HG03565 (cell line): ENCODE data around the gene IL36RN.
"Not testable (repeated sequence)": the region's sequence is repeated elsewhere in the genome, so short reads cannot be mapped to it uniquely, and the experiment has no call there.

Experiments
- ATAC-seq: cut with Tn5 transposase; IDR thresholded peaks from one replicate; pipeline ENCODE4 v1.9.1; 2021; ENCODE audit warnings: mild to moderate bottlenecking, moderate library complexity; ENCODE audit not compliant: unreplicated experiment

Gene IL36RN

GRCh38 chr2:113072584-113072983, 13.6 kb downstream of the IL36RN start:
- ATAC-seq, result no peak

DNA sequence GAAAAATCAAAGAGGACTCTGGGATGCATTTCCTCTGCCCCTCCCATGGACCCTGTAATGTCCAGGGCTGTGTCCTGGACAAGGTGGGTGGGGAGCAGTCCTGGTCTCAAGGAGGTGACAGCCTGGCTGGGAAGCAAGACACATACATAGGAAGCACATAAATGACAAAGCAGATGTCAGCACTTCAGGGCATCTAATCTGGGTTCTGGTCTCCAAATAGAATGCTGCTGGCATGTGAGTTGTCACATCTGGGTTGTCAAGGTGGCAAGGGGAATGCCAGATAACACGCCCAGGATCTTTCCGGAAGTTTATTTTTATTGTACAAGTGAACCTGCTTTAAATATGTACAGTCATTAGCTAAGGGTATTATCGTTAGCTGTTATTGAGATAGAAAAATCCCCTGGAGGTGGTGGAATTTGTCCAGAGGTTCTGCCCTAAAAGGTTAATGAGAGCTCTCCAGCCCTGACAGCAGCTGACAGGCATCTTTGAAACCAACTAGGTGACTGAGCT, 14.4 kb downstream of the IL36RN start:
- no peak for ATAC-seq

GRCh38 chr2:113075030-113075429, 16.0 kb downstream of the IL36RN start:
- no peak for ATAC-seq

GRCh38 chr2:113075600-113075999, 16.6 kb downstream of the IL36RN start:
- ATAC-seq, result no peak

- ATAC-seq, result no peak
Measured at GRCh38 chr2:113076954-113077669, 18.1 kb downstream of the IL36RN start.

- no peak for ATAC-seq
Measured at GRCh38 chr2:113077921-113078320, 18.9 kb downstream of the IL36RN start.

- no peak for ATAC-seq
Measured at GRCh38 chr2:113078350-113078839, 19.4 kb downstream of the IL36RN start.

- ATAC-seq, result no peak
Measured at GRCh38 chr2:113079131-113079530, 20.1 kb downstream of the IL36RN start.

DNA sequence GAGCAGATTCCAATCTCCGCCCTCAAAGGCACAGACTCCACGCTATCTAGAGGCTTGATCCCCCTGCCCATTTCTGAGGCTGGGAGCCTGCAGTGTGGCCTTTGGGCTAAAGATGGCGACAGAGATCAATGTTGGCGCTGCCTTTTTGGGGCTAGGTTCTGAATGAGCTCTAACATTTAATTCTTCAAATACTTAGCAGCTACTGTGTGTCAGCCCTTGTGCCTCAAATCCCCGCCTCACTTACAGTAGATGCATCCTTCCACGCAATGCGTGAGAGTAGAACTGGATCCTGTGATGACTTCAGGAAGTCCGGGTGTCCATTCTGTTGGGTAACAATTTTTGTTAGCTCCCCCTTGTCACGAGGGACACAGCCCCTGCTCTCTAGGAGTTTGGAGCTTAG, 21.1 kb downstream of the IL36RN start:
- ATAC-seq, result no peak

DNA sequence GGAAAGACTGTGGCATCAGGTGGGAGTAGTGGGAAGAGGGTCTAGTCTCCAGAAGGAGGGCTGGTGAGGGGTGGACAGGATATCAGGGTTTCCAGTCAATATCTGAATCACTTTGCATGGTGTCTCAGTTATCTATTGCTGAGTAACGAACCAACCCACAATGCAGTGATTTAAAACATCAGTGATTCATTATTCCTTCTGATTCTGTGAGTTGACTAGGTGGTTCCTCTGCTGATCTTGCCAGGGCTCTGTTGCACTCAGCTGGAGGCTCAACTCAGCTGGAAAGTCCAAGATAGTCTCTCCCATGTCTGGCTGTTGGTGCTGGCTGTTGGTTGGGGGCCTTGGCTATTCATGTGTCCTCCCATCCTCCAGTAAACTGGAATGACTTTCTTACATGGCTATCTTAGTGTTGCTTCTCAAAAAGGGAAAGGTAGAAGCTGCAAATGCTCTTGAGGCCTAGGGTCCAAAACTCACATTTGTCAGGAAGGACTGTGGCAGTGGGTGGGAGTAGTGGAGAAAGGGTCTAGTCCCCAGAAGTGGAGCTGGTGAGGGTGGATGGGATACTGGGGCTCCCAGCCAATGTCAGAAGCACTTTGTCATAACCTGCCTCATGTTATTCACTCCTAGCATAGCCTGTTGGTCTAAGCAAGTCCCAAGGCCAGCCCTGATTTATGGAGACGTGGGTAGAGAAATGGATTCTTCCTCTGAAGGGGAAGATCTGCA, 22.7 kb downstream of the IL36RN start:
- ATAC-seq, result no peak

DNA sequence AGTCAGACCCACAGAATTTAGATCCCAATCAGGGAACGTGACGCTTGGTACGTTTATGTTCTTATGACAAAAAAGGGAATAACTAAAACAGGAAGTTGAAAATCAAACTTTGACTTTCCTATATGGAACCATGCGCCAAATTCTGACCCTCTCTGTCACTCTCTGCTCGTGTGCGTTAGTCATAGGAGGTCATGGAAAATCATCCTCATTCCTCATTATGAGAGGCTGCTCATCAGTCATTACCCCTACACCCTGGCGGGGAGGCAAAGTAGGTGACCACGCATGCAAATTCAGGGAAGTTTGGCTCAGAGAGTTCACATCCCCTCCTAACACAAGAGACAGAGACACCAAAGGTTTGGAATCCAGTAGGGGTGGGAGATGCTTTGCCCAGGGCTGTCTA, 24.3 kb downstream of the IL36RN start:
- no peak for ATAC-seq

DNA sequence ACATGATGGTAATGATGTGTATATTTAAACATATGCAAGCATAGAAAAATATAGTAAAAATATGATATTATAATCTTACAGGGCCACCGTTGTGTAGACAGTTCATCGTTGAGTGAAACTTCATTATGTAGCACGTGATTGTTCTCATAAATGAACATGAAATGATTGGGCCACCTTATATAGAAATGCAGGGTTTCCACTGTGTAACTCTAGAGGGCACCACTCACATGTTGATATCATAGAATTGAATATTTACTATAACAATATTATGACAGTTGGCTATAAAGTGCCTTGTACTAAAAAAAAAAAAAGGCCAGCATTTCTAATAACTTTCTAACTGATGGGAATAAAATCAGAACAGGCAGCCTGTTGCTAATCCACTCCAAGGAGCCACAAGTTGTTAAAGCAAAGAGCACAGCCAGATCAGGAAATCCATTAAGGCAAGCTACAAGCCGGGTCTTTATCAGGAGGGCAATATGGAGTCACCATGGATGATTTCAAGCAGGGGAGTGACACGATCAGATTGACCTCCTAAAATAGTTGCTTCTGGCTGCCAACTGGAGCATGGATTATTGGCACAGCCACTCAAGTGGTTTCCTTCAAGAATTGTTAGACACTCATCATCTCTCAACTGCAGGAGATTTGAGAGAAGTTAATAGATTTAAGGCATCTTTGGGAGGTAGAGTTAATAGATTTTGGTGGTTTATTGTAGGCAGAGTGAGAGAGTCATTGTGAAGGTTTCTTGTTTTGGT, 25.4 kb downstream of the IL36RN start:
- ATAC-seq, result no peak

- no peak for ATAC-seq
Measured at GRCh38 chr2:113085542-113085941, 26.5 kb downstream of the IL36RN start.

DNA sequence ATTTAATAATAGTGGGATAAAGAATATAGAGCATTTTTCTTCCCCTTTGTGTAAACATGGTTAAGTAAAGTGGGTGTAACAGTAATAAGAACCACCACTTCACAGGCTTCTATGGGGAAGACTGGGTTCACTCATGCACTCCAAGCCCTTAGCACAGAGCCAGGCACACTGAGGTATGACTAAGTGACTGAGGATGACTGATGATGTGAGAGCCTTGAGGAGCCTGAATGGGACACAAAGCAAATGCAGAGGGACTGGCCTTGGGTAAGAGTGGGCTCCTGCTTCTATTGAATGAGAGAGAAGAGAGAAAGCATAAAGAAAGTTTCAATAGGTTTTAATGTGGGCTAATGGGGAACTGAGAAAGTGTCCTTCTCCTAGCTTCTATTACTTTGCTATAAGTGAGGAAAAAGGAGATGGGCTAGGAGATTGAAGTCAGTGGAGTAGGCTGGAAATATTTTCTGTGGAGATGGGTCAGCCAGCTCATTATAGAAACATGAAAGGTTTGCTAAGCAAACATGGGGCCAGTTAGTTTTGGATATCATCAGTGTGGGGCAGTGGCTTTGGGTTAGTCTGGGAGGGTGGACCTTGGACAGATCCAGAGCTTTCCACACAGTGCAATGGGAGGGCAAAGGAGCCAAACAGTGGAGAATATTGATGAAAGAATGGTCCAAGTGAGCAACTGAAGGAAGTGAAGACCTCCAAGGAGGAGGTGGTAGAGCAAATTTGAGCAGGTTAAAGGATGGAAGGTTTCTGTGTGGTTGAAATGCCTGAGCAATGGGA, 29.4 kb downstream of the IL36RN start:
- no peak for ATAC-seq

GRCh38 chr2:113089916-113090315, 30.9 kb downstream of the IL36RN start:
- no peak for ATAC-seq

GRCh38 chr2:113091231-113091896, 32.4 kb downstream of the IL36RN start:
- no peak for ATAC-seq

DNA sequence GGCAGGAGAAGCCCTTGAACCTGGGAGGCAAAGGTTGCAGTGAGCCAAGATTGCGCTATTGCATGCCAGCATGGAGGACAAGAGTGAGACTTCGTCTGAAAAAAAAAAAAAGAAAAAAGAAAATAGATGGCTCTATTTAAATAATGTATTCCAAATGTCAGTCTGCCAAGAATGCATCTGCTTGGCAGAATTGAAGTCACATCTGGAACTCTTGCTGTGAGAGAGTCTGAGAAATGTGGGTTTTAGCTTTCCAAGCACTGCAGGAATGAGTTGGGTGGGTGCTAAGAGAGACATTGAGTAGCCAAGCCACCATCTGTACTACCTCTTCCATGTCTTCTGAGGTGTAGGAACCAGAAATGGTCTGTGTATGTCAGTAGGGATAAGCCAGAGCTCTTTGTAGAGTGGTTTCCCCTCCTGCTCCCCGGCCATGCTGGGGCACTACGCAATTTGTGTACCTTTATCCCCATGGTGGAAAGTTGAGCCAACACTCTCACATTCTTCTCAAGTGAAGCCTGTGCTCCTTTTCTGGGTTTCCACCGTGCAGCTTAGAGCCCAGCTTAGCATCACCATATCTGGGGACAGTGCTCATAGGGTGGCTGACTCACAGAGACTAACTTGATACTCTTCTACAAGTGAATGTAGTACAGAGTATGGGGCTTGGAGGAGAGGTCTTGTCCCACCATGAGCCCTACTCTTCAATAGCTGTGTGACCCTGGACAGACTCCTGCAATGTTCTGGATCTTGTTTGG, 34.0 kb downstream of the IL36RN start:
- no peak for ATAC-seq

DNA sequence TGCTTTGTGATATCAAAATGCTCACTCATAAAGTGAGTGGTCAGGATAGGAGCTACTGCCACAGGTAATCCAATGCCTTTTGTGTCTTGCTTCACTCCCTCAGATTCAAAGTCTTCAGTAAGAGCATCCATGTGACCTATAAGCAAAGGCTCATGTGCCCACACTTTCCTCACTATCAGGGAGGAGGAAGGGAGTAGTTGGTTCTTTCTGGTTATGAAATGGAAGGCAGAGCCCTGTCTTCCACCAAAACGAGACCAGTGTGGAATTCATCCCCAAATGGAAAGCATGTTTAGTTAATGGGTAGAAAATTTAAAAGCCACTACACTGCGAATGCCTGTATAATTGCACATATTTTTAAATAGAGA, 34.6 kb downstream of the IL36RN start:
- no peak for ATAC-seq

DNA sequence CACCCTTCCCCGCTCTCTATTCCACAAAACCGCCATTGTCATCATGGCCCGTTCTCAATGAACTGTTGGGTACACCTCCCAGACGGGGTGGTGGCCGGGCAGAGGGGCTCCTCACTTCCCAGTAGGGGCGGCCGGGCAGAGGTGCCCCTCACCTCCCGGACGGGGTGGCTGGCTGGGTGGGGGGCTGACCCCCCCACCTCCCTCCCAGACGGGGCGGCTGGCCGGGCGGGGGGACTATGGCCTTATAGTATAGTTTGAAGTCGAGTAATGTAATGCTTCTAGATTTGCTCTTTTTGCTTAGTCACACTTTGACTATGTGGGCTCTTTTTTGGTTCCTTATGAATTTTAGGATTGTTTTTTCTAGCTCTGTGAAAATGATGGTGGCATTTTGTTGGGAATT, 37.3 kb downstream of the IL36RN start:
- ATAC-seq, result not testable (repeated sequence)
